ENCODE measurements around the gene CALR. TPM values are rescaled to one million over a fixed set of nuclear protein-coding genes. Genes with fewer than 3 reads are reported as not detected.

CALR gene
- total RNA-seq, 1 donor from 2014 or later: 958 TPM

GRCh38 chr19:12986726-12987125 is 48.3 kb downstream of the CALR start:
- Histone ChIP-seq H3K27me3 (ENCODE audit: control insufficient read depth, insufficient read depth, low read length) (peaks cover 23% of the 10 kb centered on the region), H3K36me3 (ENCODE audit: control insufficient read depth, insufficient read depth, low read length) (no peaks in the 10 kb centered on the region), H3K4me3 (ENCODE audit: low read depth, low read length) (no peak overlapping the region)
- TF ChIP-seq CTCF (IDR thresholded peaks at IDR 0.05; ENCODE audit: insufficient read depth, low read length, poor library complexity, severe bottlenecking): no peak
- no peak for DNase-seq (ENCODE audit: low read depth)

- no peak for TF ChIP-seq CTCF (IDR thresholded peaks at IDR 0.05; ENCODE audit: insufficient read depth, low read length, poor library complexity, severe bottlenecking)
- DNase-seq (ENCODE audit: low read depth): no peak
Observed at GRCh38 chr19:12987190-12987589, 48.8 kb downstream of the CALR start.

GRCh38 chr19:12987781-12988180 is 49.4 kb downstream of the CALR start:
- no peak for TF ChIP-seq CTCF (IDR thresholded peaks at IDR 0.05; ENCODE audit: insufficient read depth, low read length, poor library complexity, severe bottlenecking)
- no peak for DNase-seq (ENCODE audit: low read depth)
- Histone ChIP-seq H3K36me3 (ENCODE audit: control insufficient read depth, insufficient read depth, low read length) (no peaks in the 10 kb centered on the region), H3K27me3 (ENCODE audit: control insufficient read depth, insufficient read depth, low read length) (peaks cover 19% of the 10 kb centered on the region), H3K4me3 (ENCODE audit: low read depth, low read length) (no peak overlapping the region)

More at GRCh38 chr19:12987190-12987589, 48.8 kb downstream of the CALR start:
- no peak overlapping the region for H3K4me3 ChIP-seq (ENCODE audit: low read depth, low read length)
- H3K27me3 ChIP-seq (ENCODE audit: control insufficient read depth, insufficient read depth, low read length): peaks cover 23% of the 10 kb centered on the region
- H3K36me3 ChIP-seq (ENCODE audit: control insufficient read depth, insufficient read depth, low read length): no peaks in the 10 kb centered on the region

GRCh38 chr19:12990431-12990830 is 52.0 kb downstream of the CALR start:
- Histone ChIP-seq H3K27me3 (ENCODE audit: control insufficient read depth, insufficient read depth, low read length) (peaks cover 11% of the 10 kb centered on the region), H3K4me3 (ENCODE audit: low read depth, low read length) (no peak overlapping the region), H3K36me3 (ENCODE audit: control insufficient read depth, insufficient read depth, low read length) (no peaks in the 10 kb centered on the region)
- TF ChIP-seq CTCF (IDR thresholded peaks at IDR 0.05; ENCODE audit: insufficient read depth, low read length, poor library complexity, severe bottlenecking): no peak
- DNase-seq (ENCODE audit: low read depth): no peak

GRCh38 chr19:12990853-12991252 is 52.4 kb downstream of the CALR start:
- no peak for DNase-seq (ENCODE audit: low read depth)
- no peak overlapping the region for H3K4me3 ChIP-seq (ENCODE audit: low read depth, low read length)
- no peak for TF ChIP-seq CTCF (IDR thresholded peaks at IDR 0.05; ENCODE audit: insufficient read depth, low read length, poor library complexity, severe bottlenecking)
- no peaks in the 10 kb centered on the region for H3K36me3 ChIP-seq (ENCODE audit: control insufficient read depth, insufficient read depth, low read length)
- H3K27me3 ChIP-seq (ENCODE audit: control insufficient read depth, insufficient read depth, low read length): peaks cover 8% of the 10 kb centered on the region

GRCh38 chr19:12991296-12991695 is 52.9 kb downstream of the CALR start:
- Histone ChIP-seq H3K4me3 (ENCODE audit: low read depth, low read length) (no peak overlapping the region), H3K27me3 (ENCODE audit: control insufficient read depth, insufficient read depth, low read length) (peaks cover 9% of the 10 kb centered on the region), H3K36me3 (ENCODE audit: control insufficient read depth, insufficient read depth, low read length) (no peaks in the 10 kb centered on the region)
- no peak for DNase-seq (ENCODE audit: low read depth)
- no peak for TF ChIP-seq CTCF (IDR thresholded peaks at IDR 0.05; ENCODE audit: insufficient read depth, low read length, poor library complexity, severe bottlenecking)
